ENCODE measurements around the gene SEC14L5.
"Not testable (repeated sequence)": the region's sequence is repeated elsewhere in the genome, so short reads cannot be mapped to it uniquely, and the experiment has no call there.

SEC14L5 gene

DNA sequence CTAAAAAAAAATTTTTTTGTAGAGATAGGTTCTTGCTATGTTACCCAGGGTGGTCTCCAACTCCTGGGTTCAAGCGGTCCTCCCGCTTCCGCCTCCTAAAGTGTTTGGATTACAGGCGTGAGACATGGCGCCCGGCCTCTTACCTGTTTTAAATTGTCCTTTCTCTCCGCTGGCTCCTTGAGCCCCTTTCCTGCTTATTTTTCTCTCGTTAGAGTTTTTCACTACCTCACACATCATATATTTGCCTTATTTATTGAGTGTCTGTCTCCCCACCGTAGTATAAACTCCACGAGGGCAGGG lies 760 bp upstream of the SEC14L5 start:
- no peak for DNase-seq

DNA sequence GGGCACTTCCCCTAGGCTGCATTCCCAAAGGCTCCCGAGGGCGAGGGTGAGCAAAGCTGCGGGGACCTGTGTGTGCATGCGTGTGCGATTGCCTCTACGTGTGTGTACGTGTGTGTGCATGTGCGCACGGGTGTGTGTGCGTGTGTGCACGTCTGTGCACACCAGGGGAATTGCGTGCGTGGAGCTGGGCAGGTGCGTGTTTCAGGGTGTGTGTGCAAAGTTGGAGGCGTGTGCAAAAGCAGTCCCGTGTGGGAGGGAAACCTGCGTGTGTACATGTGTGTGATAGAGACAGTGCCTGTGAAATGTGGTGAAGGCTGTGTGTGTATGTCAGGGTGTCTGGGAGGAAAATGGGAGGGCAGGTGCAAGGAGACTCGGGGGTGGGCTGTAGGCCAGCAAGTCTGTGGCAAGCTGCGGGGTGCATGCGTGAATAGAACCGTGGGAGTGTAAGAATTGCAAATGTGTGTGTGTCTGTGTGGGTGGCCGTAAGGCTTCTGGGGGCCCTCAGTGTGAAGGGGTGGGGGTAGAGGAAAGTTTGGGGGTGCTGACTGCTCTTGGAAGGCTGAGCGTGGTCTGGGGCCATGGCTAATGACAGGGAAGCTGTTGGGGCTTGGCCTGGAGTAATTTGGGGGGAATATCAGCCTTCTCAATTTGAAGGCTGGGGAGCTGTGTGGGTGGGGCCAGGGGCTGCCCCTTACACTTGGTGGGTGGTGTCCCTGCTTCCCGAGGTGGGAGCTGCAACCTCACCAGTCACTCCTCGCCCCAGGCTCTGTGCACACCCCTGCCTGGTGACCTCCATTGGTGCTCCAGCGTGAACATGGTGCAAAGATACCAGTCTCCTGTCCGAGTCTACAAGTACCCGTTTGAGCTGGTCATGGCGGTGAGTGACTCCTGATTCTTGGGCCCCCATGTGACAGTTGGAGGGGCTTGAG lies 644 bp downstream of the SEC14L5 start:
- DNase-seq, result no peak

DNA sequence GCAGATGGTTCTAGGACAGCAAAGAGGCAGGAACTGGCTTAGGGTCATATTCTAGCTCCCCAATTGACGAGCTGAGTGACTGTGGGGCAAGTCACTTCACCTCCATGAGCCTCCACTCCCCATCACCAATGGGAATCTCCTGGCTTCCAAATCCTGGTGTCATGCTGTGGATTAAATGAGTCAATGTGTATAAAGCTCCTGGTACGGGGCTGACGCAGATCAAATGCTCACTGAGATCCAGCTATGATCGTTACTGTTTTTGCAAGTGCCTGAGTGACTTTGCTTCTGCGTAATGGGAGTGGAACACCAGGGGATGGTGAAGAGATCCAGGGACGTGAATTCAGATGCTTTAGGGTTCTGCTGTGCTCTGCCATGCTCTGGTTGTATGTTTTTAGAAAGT lies 2.4 kb downstream of the SEC14L5 start:
- DNase-seq, result no peak

DNA sequence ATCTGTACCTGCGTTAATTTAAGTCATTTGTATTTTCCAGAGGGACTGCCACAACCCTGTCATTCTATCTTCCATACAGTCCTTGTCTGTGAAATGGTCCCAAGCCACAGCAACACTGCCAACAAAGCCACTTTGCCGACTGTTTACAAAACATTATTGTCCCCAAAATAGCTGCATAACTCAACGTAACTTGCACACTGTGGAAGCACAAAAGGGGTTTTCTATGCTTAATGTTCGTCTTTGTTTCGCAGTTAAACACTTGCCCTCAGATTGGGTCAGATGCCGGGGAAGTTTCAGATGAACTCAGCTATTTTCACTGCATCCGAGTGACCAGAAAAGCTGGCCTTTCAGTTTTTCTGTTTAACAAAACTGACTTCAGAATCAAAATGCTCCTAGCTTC lies 4.6 kb downstream of the SEC14L5 start:
- DNase-seq, result no peak

DNA sequence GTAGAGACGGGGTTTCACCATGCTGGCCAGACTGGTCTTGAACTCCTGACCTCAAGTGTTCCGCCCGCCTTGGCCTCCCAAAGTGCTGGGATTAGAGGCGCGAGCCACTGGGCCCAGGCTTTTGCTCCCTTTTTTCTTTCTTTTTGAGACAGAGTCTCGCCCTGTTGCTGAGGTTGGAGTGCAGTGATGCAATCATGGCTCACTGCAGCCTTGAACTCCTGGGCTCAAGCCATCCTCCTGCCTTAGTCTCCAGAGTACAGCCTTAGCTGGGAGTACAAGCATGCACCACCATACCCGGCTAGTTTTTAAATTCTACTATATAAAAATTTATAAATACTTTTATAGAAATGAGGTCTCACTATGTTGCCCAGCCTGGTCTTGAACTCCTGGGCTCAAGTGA lies 5.4 kb downstream of the SEC14L5 start:
- DNase-seq, result not testable (repeated sequence)

DNA sequence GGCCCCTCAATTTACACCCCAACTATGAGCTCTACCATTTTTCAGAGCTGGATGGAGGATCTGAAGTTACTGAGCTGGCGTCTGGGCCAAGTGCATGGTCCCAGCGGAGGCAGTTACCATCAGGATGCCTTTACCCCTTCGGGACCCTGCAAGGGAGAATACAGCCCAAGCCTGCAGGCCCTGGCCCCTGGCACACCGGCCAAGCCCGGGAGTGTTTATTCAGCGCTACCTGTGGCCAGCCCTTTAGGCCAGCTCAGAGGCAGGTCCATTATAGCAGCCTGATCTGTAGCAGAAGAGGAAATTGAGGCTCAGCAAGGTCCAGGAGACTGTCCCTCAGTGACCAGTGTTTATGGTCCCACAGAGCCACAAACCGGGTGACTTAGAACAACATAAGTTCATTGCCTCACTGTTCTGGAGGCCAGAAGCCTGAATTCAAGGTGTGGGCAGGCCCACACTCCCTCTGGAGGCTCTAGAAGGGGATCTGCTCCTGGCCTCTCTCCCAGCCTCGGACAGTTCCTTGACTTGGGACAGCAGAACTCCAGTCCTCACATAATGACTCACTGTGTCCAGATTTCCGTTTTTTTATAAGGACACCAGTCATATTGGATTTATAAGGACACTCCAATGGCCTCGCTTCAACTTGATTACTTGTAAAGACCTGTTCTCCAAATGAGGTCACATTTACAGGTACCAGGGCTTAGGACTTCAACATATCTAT lies 8.8 kb downstream of the SEC14L5 start:
- DNase-seq, result no peak

DNA sequence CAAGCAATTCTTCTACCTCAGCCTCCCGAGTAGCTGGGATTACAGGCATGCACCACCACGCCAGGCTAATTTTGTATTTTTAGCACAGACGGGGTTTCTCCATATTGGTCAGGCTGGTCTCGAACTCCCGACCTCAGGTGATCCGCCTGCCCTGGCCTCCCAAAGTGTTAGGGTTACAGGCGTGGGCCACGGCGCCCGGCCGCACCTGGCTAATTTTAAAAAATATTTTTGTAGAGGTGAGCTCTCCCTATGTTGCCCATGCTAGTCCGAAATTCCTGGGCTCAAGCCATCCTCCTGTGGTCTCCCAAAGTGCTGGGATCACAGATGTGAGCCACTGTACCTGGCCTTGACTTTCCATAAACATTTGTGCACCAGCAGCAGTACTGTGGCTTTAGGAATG lies 10.1 kb downstream of the SEC14L5 start:
- DNase-seq, result not testable (repeated sequence)

DNA sequence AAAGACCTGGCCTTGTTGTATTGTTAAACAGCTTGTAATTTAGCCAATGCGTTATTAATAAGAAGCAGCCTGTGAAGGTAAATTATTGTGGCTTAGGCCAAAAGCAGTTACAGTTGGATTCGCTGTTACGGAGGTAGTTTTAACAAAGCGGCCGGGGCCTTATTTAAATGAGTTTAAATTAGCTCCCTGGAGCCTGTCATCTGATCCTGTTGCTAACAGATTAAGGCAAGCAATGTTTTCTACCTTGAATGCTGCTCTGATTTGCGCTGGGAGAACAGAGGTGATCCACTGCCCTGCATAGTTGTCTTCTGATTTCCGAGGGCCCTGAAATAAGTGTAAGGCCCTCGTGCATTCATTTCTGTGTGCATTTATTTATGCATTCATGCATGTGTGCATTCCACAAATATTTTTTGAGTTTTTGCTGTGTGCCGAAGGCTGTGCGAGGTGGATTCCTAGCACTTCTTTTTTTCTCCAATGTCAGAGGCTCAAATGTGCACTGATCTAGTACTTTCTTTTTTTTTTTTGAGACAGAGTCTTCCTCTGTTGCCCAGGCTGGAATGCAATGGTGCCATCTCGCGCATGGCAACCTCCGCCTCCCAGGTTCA lies 10.9 kb downstream of the SEC14L5 start:
- no peak for DNase-seq

DNA sequence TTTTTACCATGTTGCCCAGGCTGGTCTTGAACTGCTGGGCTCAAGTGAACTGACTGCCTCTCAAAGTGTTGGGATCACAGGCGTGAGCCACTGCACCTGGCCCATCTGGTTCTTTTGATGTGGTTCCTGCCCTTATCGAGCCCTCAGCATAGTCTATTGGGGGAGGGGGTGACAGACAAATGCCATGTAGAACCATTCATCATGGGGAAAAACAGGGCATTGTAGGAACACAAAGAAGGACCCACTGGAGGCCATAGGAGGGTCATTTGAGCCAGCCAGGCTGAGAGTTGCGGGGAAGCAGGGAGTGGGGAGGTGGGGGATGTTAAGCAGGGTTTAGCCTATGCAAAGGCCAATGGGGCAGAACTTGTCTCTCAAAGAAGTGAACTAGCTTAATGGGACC lies 11.9 kb downstream of the SEC14L5 start:
- DNase-seq, result no peak

DNA sequence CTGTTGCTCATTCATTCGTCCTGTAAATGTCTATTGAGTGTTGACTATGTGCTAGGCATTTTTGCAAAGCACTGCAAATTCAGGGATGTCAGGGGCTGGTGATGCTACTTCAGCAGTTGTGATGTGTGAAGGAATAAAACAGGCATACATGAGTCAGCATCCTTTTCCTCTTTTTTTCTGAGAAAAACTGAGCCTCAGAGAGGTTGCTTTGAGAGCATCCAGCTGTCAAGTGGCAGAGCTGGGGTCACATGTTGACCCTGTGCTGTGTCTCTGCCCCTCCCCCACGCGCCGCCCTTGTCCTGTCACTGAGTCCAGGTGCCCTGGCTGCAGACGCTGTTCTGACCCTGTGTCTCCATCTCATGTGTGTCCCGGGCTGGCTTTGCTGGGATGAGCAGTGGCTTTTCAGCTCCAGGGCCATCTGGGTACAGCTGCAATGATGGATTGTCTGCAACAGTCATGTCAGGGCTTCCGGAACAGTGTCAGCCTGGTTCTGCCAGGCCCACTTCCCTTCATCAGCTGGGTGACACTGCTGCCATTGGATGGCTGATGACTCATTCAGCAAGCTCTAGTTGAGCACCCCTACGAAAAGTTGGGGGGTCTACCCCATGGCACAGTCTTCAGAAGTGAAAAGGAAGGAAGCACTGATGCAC lies 14.9 kb downstream of the SEC14L5 start:
- DNase-seq, result no peak

DNA sequence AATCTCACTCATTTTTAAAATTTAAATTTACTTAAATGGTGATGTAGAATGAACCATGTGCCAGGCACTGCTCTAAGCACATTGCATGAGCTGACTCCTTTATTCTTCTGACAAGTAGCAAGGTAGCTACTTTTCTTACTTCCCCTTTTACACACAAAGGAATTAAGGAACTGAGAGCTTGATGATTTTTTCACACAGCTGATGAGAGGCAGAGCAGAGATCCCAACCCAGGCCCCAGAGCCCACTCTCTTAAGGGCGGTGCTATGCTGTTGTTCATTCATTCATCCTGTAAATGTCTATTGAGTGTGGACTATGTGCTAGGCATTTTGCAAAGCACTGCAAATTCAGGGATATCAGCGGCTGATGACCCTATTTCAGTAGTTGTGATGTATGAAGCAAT lies 17.9 kb downstream of the SEC14L5 start:
- peak; percentile 62 for DNase-seq

DNA sequence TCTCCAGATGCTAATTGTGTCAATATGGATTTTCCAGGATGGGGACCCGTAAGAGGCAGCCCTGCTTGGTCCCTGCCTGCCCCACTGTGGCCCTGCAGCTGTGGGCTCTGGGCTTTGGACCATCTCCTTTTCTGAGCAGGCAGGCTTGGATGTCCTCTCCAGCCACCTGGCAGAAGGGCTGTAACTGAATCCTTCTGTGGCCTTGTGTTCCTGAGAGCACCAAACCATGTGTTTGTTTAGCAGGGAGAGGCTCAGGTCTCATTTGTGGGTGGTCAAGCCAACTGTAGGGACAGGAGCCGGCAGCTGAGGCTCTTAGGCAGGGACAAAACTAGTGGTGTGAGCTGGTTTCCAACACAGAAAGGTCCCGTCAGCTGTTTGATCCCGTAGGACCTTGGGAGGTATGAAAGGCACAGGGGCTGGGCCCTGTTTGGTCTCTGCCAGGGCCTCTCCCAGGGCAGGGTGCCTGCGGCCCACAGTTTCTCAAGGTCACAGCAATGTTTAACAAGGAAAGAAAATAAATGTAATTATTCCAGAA lies 18.5 kb downstream of the SEC14L5 start:
- DNase-seq, result no peak

DNA sequence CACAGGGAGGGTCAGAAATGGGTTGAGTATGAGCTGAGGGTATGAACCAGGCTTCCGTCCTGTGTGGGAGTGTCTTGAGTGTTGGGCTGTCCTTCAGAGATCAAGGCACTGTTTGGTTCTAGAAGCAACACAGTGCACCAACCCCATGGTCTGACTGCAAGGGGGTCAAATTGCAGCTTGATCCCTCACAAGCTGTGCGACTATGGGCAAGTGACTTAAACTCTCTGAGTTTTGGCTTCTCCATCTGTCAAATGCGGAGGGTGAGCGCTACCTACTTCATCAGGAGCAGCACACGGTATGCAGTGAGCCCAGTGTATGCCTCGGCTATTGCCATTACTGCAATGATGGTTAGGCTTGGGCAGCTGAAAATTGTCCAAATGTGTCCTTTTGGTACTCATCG lies 21.0 kb downstream of the SEC14L5 start:
- DNase-seq, result no peak

DNA sequence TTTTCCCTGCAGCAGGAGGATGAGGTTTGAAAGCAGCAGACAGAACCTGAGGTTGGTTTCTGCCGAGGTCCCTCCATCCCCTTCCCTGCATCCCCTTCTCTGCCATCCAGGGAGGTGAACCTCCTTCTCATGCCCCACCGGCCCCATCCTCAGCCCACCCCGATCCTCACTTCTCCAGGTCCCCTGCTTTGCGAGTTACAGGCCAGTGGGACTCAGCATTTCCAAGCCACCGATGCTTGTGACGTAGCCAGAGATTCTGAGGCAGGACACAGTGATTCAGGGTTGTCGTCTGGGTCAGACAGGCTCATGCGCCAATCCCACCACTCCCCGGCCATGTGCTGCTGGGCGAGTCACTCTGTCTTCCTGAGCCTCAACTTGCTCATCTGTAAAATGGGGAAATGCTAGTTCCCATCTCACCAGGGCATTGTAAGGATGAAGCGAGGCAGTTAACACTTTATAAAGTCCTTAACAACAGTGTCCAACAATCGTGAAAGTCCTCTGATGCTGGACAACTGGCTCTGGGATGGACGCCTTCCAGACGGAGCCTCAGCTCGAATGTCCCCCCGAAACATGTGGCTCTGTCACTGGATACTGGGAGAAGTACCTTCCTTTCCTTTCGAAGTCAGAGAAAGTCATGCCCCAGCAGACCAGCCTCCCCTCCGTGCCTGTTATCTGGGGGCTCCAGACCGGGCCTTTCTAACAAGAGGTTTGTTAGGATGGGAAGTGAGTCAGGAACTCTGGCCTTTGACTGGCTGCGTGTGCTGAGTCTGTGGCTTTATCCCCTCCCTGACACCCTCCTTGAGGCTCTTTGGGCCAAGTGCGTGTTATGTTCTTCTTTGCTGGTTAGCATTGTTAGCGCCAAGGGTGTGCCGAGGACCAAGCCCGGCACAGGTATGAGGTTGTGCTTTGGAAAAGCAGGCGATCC lies 21.9 kb downstream of the SEC14L5 start:
- no peak for DNase-seq

DNA sequence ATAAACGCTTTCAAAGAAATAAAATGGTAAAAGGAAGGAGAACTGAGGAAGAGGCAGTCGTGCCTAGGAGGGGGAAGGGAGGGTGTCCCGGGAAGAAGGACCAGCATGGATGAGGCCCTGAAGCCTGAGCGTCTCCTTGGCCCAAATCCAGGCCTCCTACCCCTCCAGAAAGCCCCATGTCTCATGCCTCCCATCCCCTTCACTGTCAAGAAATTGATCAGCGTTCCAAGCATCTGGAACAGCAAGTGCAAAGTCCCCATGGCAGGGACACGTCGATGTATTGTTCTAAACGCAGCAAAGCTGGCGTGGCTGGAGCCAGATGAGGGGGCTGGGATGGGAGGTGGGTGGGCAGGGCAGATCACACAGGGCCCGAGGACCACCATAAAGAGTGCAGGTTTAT lies 22.6 kb downstream of the SEC14L5 start:
- no peak for DNase-seq

DNA sequence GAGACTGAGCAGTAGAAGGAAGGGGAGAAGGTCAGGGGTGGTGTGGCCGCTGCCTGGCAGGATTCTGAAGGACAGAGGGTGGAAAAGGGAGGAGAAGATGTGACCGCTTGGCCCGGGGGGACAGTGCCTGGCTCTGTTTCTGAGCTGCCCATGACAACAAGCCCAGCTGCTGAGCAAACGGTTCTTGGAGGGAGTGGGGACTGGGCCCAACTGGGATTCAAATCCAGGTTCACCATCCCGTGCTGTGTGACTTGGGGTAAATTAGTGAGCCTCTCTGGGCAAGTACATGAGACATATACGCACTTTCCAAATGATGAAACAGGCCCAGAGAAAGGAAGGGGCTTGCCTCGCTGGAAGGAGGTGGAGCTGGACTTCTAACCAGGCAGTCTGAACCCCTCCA lies 23.3 kb downstream of the SEC14L5 start:
- DNase-seq, result no peak

DNA sequence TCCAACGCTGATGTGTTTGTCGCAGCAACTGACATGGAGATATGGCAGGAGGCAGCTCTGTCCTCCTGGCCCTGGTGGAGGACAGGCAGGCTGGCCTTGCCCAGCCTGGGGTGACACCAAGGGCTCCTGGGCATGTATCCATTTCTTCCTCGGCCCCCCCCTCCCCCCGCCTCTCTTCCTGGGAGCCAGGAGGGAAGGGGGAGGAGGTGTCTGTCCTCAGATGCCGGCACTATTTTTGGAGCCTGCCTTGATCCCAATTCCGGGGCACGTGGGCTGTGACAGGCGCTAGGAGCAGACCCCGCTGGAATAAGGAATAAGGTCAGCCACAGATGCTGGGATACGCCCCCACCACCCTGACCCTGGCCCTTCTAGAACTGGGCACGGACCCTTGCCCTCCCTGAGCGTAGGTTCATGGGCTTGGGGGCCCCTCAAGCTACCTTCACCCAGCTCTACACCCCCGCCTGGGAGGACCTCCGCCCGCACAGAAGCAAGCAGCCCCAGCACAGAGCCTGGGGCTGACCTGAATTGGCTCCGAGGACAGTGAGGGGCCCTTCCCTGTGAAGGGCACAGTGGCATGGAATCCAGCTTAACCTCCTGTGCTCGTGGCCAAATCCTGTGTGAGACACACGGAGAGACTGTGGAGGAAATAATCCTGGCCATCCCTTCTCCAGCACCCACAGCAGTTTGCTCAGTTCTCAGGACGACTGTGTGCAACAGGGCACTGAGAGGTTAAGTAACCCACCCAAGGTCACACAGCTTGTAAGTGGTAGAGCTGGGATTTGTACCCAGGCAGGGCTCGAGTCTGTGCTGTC lies 24.1 kb downstream of the SEC14L5 start:
- no peak for DNase-seq

DNA sequence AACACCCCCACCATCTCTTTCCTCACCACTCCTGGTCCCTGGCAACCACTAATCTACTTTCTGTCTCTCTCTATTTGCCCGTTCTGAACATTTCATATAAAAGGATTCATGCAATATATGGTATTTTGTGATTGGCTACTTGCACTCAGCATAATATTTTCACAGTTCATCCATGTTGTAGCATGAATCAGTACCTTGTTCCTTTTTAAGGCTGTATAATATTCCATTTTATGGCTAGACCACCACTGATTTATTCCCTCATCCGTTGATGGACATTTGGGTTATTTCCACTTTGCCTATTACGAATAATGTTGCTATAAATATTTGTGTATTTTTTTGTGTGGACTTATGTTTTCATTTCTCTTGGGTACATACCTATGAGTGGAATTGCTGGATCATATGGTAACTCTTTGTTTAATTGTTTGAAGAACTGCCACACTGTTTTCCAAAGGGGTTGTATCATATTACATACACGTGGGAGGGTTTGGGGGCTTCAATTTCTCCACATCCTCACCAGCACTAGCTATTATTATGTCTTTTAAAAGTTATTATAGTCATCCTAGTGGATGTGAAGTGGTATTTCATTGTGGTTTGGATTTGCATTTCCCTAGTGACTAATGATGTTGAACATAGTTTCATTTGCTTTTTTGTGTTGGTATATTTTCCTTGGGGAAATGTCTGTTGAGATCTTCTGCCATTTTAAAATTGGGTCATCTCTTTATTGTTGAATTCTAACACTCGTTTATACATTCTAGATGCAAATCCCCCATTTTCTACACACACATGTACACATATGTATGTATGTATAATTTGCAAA lies 26.3 kb downstream of the SEC14L5 start:
- no peak for DNase-seq

DNA sequence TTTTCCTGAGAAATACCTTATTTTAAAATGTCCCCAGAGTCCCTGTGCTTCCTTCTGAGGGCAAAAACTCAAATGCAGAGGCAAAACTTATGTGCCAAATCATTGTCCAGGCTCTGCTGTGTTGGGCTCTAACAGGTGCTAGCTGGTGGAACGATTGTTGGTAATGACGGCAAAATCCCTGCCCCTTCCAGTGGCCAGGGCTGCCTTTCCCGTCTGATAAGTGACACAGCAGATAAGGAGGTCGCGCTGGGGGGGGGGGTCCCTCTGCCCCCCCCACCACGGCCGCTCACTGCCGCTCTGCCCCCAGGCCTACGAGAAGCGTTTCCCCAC lies 29.1 kb downstream of the SEC14L5 start:
- no peak for DNase-seq

DNA sequence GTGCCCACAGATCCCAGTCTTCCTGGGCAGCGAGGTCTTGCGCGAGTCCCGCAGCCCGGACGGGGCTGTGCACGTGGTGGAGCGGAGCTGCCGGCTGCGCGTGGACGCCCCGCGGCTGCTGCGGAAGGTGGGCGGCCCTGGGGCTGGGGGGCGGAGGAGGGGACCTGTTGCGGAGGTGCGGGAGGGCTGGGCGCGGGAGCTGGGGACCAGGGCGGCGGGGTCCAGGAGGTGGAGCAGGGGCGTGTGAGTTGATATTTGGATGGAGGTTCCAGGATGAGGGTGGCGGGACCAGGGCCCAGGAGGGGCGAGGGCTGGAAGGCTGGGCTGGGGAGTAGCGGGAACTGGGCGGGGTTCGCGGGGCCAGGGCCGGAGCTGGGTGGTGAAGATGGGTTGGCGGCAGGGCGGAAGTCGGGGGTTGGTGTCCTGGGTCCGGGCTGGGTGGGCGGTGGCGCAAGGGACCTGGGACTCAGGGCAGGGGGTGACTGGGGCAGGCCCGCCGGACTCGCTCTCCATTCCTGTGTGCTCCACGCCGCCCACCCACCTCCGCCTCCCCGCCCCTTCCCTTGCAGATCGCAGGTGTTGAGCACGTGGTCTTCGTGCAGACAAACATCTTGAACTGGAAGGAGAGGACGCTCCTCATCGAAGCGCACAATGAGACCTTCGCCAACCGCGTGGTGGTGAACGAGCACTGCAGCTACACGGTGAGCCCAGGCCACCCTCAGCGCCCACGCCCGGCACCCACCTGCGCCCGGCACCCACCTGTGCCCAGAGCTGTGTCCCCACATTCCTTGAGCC lies 29.6 kb downstream of the SEC14L5 start:
- DNase-seq, result no peak

All from suppressor macrophage treated with lipopolysaccharide for 4 hours (primary cell).